GM12864 (cell line): Measurements from ENCODE around the gene RAPGEF2.

Experiments used
- DNase-seq: peaks from one replicate; pipeline ENCODE4 v3.0.0-alpha.2; 2011; ENCODE audit warnings: low read depth
- H3K4me3 ChIP-seq: 2 replicates; pipeline ENCODE4 v1.5.1; 2011; ENCODE audit warnings: mild to moderate bottlenecking, low read depth, low read length, control low read depth
- TF ChIP-seq, protein P1 (sequence below): IDR thresholded peaks from 2 replicates; pipeline ENCODE4 v1.5.1; 2011; ENCODE audit warnings: low read depth, mild to moderate bottlenecking, moderate library complexity, low read length, control low read depth, inconsistent platforms; ENCODE audit errors: missing control alignments

RAPGEF2 gene

DNA sequence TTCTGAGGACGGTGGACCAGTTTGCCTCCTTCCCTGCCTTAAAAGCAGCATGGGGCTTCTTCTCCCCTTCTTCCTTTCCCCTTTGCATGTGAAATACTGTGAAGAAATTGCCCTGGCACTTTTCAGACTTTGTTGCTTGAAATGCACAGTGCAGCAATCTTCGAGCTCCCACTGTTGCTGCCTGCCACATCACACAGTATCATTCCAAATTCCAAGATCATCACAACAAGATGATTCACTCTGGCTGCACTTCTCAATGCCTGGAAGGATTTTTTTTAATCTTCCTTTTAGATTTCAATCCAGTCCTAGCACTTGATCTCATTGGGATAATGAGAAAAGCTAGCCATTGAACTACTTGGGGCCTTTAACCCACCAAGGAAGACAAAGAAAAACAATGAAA lies 255.3 kb downstream of the RAPGEF2 start:
- no peak overlapping the region for H3K4me3 ChIP-seq
- no peak for DNase-seq
- TF ChIP-seq, protein P1, sequence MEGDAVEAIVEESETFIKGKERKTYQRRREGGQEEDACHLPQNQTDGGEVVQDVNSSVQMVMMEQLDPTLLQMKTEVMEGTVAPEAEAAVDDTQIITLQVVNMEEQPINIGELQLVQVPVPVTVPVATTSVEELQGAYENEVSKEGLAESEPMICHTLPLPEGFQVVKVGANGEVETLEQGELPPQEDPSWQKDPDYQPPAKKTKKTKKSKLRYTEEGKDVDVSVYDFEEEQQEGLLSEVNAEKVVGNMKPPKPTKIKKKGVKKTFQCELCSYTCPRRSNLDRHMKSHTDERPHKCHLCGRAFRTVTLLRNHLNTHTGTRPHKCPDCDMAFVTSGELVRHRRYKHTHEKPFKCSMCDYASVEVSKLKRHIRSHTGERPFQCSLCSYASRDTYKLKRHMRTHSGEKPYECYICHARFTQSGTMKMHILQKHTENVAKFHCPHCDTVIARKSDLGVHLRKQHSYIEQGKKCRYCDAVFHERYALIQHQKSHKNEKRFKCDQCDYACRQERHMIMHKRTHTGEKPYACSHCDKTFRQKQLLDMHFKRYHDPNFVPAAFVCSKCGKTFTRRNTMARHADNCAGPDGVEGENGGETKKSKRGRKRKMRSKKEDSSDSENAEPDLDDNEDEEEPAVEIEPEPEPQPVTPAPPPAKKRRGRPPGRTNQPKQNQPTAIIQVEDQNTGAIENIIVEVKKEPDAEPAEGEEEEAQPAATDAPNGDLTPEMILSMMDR = no peak

DNA sequence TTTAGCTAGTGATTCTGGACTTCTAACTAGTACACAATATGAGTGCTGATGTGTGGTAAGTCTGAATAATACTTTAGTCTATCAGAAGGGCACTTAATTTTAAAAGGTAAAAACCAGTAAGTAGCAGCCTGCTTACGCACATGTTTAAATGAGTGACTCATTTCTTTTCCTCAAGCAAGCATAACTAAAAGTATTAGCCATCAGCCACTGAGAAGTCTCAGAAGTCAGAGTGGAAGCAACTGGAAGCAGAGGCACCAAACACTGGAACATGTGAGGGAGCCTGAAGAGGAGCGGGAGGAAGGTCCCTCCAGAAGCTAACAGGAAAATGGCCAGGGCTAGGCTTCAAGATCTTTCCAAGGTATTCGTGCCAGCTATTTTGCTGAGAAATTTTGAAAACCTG lies 257.7 kb downstream of the RAPGEF2 start:
- no peak overlapping the region for H3K4me3 ChIP-seq
- no peak for DNase-seq
- TF ChIP-seq, protein P1 = no peak

DNA sequence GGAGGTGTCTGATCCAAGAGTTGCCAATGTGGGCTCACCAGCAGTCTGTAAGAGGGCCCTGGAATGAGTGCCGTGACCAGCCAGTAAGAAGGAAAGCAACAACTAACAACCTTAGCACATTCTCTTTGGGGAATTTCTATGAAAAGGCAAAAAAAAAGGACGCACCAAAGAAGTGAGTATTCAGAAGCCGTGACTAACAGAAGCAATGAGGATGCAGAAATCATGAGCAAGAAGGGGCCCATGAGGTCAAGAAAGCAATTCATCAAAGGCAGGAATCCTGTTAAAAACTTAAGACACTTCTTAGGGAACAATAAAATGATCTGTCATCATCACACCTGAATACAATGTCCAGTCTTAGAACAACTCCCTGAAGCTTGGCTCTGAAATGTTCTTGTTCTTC lies 260.5 kb downstream of the RAPGEF2 start:
- DNase-seq = no peak
- TF ChIP-seq, protein P1 = no peak
- H3K4me3 ChIP-seq = no peak overlapping the region

DNA sequence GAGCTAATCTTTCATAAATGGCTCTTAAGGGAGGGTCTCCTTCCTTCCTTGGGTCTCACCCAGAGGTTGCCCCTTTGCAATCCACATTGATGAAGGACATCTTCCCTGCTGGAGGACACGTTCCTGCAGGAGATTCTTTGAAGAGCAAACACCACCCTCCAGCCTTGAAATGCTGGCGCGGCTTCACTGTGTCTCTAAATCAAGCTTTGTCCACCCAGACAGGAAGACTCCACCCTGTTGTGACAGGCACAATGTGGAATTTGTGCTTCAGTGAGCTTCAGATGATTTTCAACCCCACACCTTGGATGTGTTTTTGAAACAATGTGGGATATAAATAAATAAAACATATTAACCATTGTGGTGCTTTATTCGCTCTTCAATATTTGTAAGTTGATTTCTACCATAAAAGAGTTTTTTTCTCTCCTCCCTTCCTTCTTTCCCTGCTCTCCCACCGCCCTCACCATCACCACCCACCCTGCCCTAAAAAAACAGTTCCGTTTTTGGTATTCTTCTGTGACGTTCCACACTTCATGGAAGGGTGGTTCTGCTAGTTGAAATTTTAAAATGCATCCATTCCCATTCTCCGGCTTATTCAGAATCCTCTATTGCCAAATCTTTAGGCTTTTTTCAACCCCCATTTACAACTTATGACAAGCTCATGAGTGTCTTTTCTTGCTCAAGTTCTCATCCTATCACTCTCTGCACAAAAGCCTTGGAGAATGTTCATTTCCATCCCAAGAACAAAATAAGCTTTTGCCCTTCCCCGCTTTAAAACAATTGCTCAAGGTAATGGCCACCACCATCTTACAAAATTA lies 264.3 kb downstream of the RAPGEF2 start:
- no peak overlapping the region for H3K4me3 ChIP-seq
- DNase-seq = no peak
- TF ChIP-seq, protein P1 = no peak

DNA sequence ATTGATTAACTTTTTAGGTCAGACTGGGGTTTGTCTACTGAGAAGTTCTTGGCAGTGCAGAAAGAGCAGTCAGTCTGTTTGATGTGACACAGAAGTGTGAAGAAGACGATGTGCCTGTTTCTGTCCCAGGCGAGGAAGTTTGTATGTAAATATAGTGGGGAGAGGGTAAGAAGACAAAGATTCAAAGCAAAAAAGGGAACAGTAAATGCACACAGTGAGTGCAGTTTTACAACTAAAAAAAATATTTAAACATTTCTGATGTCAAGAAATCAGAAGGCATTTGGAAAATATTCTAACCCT lies 264.9 kb downstream of the RAPGEF2 start:
- H3K4me3 ChIP-seq = no peak overlapping the region
- DNase-seq = no peak
- TF ChIP-seq, protein P1 = no peak

DNA sequence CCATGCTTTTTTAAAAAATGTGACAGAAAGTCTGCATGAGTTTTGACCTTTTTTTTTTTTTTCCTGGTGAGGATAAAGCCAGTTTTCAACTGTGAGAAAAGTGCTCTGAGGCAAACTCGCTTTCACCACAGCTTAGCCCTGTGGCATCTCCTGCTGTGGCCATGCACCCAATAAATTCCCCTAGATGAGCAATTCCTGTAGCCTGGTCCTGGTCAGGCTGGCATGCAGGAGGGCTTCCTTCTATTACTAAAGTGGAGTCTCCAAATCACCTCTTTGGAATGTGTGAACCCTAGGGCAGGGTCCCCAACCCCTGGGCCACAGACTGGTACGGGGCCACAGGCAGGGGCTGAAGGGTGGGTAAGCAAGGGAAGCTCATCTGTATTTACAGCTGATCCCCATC lies 265.4 kb downstream of the RAPGEF2 start:
- no peak for DNase-seq
- H3K4me3 ChIP-seq = no peak overlapping the region
- TF ChIP-seq, protein P1 = no peak

DNA sequence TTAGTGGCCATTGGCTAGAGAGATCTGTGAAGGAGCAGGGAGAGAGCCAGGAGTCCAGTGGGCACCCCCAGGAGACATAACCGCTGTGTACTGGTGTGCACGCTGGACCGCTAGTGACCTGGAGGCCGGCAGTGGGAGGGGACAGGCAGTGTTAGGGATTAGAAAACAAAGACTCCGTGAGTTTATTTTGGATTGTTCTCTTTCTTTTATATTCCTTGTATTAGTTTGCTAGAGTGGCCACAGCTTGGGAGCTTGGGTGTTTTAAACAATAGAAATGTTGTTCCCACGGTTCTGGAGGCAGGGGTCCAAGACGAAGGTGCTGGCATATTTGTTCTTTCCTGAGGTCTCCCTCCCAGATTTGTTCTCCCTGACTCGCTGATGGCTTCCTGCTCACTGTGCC lies 266.4 kb downstream of the RAPGEF2 start:
- no peak overlapping the region for H3K4me3 ChIP-seq
- TF ChIP-seq, protein P1 = no peak
- DNase-seq = no peak
